NOMO-1 (cell line): ENCODE results near the gene PF4V1.
A peak's percentile ranks its signal among the peaks of the same experiment; 100 is the strongest.

Experiments
- DNase-seq, 2 experiments: peaks; one replicate each; lab custom pipeline; 2025; ENCODE audit not compliant: unreplicated experiment in 2 of 2; lab: John Stamatoyannopoulos, UW

PF4V1 gene, protein sequence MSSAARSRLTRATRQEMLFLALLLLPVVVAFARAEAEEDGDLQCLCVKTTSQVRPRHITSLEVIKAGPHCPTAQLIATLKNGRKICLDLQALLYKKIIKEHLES

GRCh38 chr4:73853246-73853704 lies at the start of gene PF4V1:
Gene PF4V1 (plus strand): TSS chr4:73853296. CDS start chr4:73853363, 67 bp downstream.
- no peak for DNase-seq

- no peak for DNase-seq
These were observed 42.9 kb upstream of the PF4V1 start for GRCh38 chr4:73810191-73810590.

DNA sequence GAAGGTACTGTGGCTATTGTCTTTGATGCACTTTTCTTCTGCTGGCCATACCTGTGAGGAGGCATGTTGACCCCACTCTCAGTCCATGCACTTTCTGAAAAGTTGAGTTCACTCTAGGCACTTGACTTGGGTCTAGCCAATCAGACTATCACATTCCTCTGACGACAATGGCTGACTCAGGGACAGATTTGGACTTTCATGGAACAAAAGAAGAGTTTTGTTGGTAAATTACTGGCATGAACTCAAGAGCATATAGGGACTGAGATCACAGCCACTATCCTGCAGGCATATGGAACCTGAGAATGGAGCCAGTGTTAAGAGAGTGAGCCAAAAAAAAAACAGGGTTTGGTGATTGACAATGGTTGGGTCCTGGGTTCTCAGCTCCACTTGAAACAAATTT lies 41.3 kb upstream of the PF4V1 start:
- no peak for DNase-seq

GRCh38 chr4:73814679-73815078 lies 38.4 kb upstream of the PF4V1 start:
- DNase-seq, result no peak

DNA sequence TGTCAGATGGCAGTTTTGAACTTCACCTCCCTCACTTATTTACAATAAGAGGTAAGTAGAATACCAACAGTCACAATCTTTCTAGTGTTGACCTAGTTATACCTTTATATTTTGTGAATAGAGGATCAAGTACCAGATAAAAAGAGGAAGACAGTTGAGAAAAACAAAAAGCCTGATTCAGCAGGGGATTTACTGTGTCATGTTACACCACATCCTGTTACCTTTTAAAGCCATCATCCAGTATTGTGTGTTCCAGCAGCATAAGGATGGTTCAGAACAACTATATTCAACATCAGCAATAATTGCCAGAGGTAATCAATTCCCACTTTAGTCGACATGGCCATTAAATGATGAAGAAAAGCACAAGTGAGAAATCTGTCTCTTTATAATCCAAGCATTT lies 38.0 kb upstream of the PF4V1 start:
- DNase-seq, result peak in 1 of 2 experiments; percentile 76

GRCh38 chr4:73816814-73817213 lies 36.3 kb upstream of the PF4V1 start:
- no peak for DNase-seq

GRCh38 chr4:73817341-73817740 lies 35.8 kb upstream of the PF4V1 start:
- no peak for DNase-seq

- DNase-seq, result no peak
These were observed 31.8 kb upstream of the PF4V1 start for GRCh38 chr4:73821325-73821724.

DNA sequence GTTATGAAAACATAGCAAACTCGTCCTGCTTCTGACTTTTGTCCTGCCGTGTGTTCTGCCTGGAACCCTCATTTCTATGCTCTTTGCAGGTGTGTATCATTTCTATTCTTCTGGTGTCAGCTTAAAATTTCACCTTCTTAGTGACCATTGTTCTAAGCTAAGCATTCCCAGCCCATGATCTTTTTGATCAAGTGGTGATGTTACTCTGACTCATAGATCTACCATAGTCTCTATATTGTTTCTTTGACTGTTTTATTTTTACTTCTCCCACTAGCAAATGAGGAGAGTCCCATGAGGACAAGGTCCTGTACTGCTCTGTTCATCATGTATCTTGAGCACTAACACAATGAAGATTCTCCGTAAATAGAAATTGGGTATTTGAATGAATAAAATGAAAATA lies 30.7 kb upstream of the PF4V1 start:
- DNase-seq, result no peak

- DNase-seq, result peak in 1 of 2 experiments; percentile 25
These were observed 30.1 kb upstream of the PF4V1 start for GRCh38 chr4:73822812-73823504.

- DNase-seq, result no peak
These were observed 29.3 kb upstream of the PF4V1 start for GRCh38 chr4:73823760-73824159.

DNA sequence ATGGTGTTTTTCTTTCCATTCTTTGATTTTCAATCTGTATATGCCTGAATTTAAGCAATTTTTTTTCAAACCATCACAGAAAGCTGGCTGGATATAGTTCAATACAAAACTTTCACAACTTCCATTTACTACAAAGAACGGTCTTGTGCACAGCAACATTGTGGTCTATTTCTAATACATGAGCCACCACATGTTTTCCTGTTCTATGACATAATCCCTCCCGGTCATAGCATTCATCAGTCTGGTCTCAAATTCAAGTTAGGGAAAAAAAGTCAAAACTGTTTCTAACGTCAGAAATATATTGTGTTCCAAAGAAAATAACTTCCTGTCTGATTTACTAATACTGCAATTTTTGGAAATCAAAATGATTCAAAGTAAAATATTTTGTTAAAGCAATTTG lies 24.1 kb upstream of the PF4V1 start:
- DNase-seq, result peak; percentile 29 to 76

DNA sequence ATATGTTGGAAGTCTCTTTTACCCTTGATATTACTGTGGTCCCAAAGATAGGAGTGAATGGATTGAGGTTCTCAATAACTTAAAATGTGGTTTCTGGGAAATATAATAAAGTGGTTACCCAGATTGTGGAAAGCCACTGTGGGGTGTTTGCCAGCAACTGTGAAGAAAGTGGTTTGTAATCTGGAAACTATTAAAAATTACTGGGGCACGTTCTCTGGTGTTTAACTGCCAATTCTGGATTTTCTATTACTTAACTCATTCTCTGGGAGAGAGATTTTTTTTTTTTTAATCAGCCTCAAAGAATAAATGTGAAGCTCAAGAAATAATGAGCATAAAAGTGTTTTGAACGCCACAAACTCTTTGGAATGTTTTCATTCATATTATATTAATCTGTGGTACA lies 21.5 kb upstream of the PF4V1 start:
- DNase-seq, result no peak

- no peak for DNase-seq
These were observed 20.4 kb upstream of the PF4V1 start for GRCh38 chr4:73832651-73833237.

GRCh38 chr4:73836373-73837279 lies 16.5 kb upstream of the PF4V1 start, which contains the start of gene CXCL6:
Gene CXCL6 (plus strand): TSS chr4:73836678. CDS start chr4:73836751, 73 bp downstream.
- peak in 1 of 2 experiments; percentile 18 for DNase-seq

DNA sequence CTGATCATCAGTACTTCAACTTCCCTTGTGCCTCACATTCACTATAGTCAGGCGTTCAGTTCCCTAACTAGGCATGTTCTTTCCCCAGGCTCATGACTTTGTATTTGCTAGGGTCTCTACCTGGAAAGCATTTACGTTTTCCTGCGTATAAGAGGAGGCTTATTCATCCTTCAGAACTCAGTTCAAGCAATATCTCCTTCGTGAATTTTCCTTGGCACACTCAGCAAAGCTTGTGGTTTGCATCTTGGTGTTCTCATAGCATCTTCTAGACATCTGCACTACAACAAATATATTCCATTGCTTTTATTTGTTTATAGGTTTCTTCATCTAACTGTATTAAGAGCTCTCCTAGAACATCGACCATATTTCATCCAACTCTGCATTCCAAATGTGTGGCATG lies 14.0 kb upstream of the PF4V1 start:
- no peak for DNase-seq

GRCh38 chr4:73839715-73840114 lies 13.4 kb upstream of the PF4V1 start:
- no peak for DNase-seq

GRCh38 chr4:73841243-73841925 lies 11.7 kb upstream of the PF4V1 start:
- no peak for DNase-seq

DNA sequence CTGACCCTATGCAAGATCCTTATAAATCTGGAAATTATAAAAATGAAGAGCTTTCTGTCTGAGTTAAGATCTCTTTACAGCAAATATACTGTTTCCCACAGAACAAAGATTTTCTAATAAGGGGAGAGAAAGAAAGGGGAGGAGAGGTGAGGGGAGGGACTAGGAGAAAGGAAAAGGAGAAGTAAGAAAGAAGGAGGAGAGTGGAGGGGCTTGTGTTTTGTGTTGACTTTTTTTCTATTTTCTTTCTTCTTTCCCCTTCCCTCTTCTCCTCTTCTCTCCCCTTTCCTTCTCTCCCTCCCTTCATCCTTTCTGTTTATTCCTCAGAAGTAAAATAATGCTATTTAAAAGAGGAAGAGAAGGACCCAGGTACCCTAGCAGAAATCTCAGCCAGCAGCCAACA lies 10.4 kb upstream of the PF4V1 start:
- no peak for DNase-seq

DNA sequence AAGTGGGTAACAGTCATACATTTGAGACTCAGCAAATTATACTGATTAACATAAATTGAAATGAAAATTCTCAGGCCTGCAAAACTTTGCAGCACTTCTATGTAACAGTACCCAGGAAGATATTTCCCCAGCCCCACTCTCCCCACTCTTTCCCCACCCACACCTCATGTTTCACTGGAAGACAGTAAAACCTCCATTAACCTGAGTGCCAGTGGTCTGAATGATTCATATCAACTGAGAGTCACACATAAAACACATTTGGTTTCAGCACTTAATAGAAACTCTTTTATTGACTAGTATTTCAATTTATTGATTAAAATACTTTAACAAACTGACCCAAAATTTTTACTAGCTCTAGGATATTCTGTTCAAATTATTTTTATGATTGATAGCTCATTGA lies 9.7 kb upstream of the PF4V1 start:
- DNase-seq, result no peak

GRCh38 chr4:73844345-73844744 lies 8.8 kb upstream of the PF4V1 start:
- peak in 1 of 2 experiments; percentile 77 for DNase-seq
